Activated B cell treated with CpG ODN at 0.5 μM for 24 hours (primary cell): ENCODE data around the gene HLCS. TPM values are rescaled to one million over a fixed set of nuclear protein-coding genes. Genes with fewer than 3 reads are reported as not detected.

Experiments used
- ATAC-seq: fragments of 200-7000 bp; cut with Tn5 transposase; one replicate; pipeline ENCODE4 v1.10.0; 2021; ENCODE audit warnings: low read depth, mild to moderate bottlenecking, moderate library complexity
- CTCF ChIA-PET: fragments of 350-600 bp; sonication (Branson Sonifier 250); formaldehyde crosslinking; loops from one replicate; lab custom pipeline; 2021; ENCODE audit warnings: antibody characterized with exemption; lab: Charles Lee
- POLR2A ChIA-PET: fragments of 350-600 bp; sonication (Branson Sonifier 250); formaldehyde crosslinking; loops from one replicate; lab custom pipeline; 2021; ENCODE audit warnings: antibody characterized with exemption; lab: Charles Lee
- DNase-seq: peaks from one replicate; pipeline ENCODE4 v3.0.0; 2022
- H3K27ac Mint-ChIP-seq: one replicate; pipeline ENCODE4 v1.8.0; 2020; ENCODE audit warnings: mixed read lengths
- H3K27me3 Mint-ChIP-seq: one replicate; pipeline ENCODE4 v1.8.0; 2021; ENCODE audit warnings: mixed read lengths
- H3K36me3 Mint-ChIP-seq: one replicate; pipeline ENCODE4 v1.8.0; 2021; ENCODE audit warnings: low read depth, mixed read lengths
- H3K4me1 Mint-ChIP-seq: one replicate; pipeline ENCODE4 v1.8.0; 2021; ENCODE audit warnings: mixed read lengths
- H3K4me3 Mint-ChIP-seq: one replicate; pipeline ENCODE4 v1.8.0; 2020; ENCODE audit warnings: mild to moderate bottlenecking, mixed read lengths
- H3K9me3 Mint-ChIP-seq: one replicate; pipeline ENCODE4 v1.8.0; 2020; ENCODE audit warnings: mixed read lengths
- CTCF ChIP-seq: fragments of 200-600 bp; IDR thresholded peaks from one replicate; pipeline ENCODE4 v1.8.0; 2022; ENCODE audit warnings: antibody characterized with exemption, mild to moderate bottlenecking
- intact Hi-C: fragments of 100-400 bp; cut with micrococcal nuclease; formaldehyde crosslinking; loops from one replicate; pipeline ENCODE4 v1.15.1; 2024
- total RNA-seq: library from RNA; stranded (reverse); gene quantifications from 2 replicates; pipeline ENCODE4 v1.2.3, GENCODE V29; 2022

The HLCS gene
- total RNA-seq, 1 donor from 2014 or later: 10.6 TPM

- CTCF ChIA-PET: no interaction called here
- ATAC-seq (no peak), DNase-seq (no peak)
- Mint-ChIP-seq H3K27ac (no peak overlapping the region), H3K4me1 (no peaks in the 10 kb centered on the region), H3K9me3 (no peaks in the 10 kb centered on the region), H3K27me3 (peaks cover 11% of the 10 kb centered on the region), H3K36me3 (no peaks in the 10 kb centered on the region), H3K4me3 (no peak overlapping the region)
- TF ChIP-seq CTCF: no peak
- POLR2A ChIA-PET: no interaction called here
- intact Hi-C loops: no loop called here
Observed at GRCh38 chr21:36732217-36732616, 234.3 kb downstream of the HLCS start.

GRCh38 chr21:36730291-36731281 is 235.9 kb downstream of the HLCS start:
- ChIA-PET POLR2A (interaction anchor here (0.6 kb wide), 1 partner anchor 30 kb away, joined by 5 read pairs; no protein-coding TSS in a partner anchor), CTCF (no interaction called here)
- TF ChIP-seq CTCF: no peak
- no peaks in the 10 kb centered on the region for H3K36me3 Mint-ChIP-seq
- H3K27me3 Mint-ChIP-seq: peaks cover 8% of the 10 kb centered on the region
- intact Hi-C loops: no loop called here
- H3K4me3 Mint-ChIP-seq: no peak overlapping the region
- no peak overlapping the region for H3K27ac Mint-ChIP-seq
- no peak for ATAC-seq
- no peaks in the 10 kb centered on the region for H3K4me1 Mint-ChIP-seq
- no peak for DNase-seq
- H3K9me3 Mint-ChIP-seq: no peaks in the 10 kb centered on the region

- peaks cover 3% of the 10 kb centered on the region for H3K27me3 Mint-ChIP-seq
- ATAC-seq: no peak
- no peak overlapping the region for H3K4me3 Mint-ChIP-seq
- no peaks in the 10 kb centered on the region for H3K9me3 Mint-ChIP-seq
- no peak for TF ChIP-seq CTCF
- H3K27ac Mint-ChIP-seq: no peak overlapping the region
- ChIA-PET CTCF (no interaction called here), POLR2A (no interaction called here)
- intact Hi-C loops: no loop called here
- DNase-seq: no peak
- H3K4me1 Mint-ChIP-seq: no peaks in the 10 kb centered on the region
- H3K36me3 Mint-ChIP-seq: no peaks in the 10 kb centered on the region
Observed at GRCh38 chr21:36729310-36729970, 237.0 kb downstream of the HLCS start.

GRCh38 chr21:36728371-36729111 is 237.9 kb downstream of the HLCS start:
- CTCF ChIA-PET: no interaction called here
- TF ChIP-seq CTCF: no peak
- no peaks in the 10 kb centered on the region for H3K9me3 Mint-ChIP-seq
- peaks cover 3% of the 10 kb centered on the region for H3K27me3 Mint-ChIP-seq
- H3K4me1 Mint-ChIP-seq: no peaks in the 10 kb centered on the region
- POLR2A ChIA-PET: no interaction called here
- H3K4me3 Mint-ChIP-seq: no peak overlapping the region
- ATAC-seq (no peak), DNase-seq (no peak)
- no peaks in the 10 kb centered on the region for H3K36me3 Mint-ChIP-seq
- intact Hi-C loops: no loop called here
- no peak overlapping the region for H3K27ac Mint-ChIP-seq
